ENCODE results near the gene HOOK1.
"Not testable (repeated sequence)": the region's sequence is repeated elsewhere in the genome, so short reads cannot be mapped to it uniquely, and the experiment has no call there.

The HOOK1 gene

GRCh38 chr1:59819566-59820438 is 5.1 kb downstream of the HOOK1 start:
- no peak for DNase-seq (ENCODE audit: low read depth in 2 of 2)

GRCh38 chr1:59827055-59827643 is 12.4 kb downstream of the HOOK1 start:
- DNase-seq (ENCODE audit: low read depth in 2 of 2): no peak

- DNase-seq (ENCODE audit: low read depth in 2 of 2): no peak
These were observed 13.4 kb downstream of the HOOK1 start for GRCh38 chr1:59828160-59828559.

GRCh38 chr1:59831529-59831928 is 16.8 kb downstream of the HOOK1 start:
- DNase-seq (ENCODE audit: low read depth in 2 of 2): no peak

- DNase-seq (ENCODE audit: low read depth in 2 of 2): no peak
These were observed 18.3 kb downstream of the HOOK1 start for GRCh38 chr1:59833022-59833421.

GRCh38 chr1:59833991-59834390 is 19.2 kb downstream of the HOOK1 start:
- no peak for DNase-seq (ENCODE audit: low read depth in 2 of 2)

- DNase-seq (ENCODE audit: low read depth in 2 of 2): not testable (repeated sequence)
These were observed 23.1 kb downstream of the HOOK1 start for GRCh38 chr1:59837857-59838256.

- DNase-seq (ENCODE audit: low read depth in 2 of 2): no peak
These were observed 30.3 kb downstream of the HOOK1 start for GRCh38 chr1:59845091-59845490.

GRCh38 chr1:59846209-59846894 is 31.6 kb downstream of the HOOK1 start:
- no peak for DNase-seq (ENCODE audit: low read depth in 2 of 2)

GRCh38 chr1:59846895-59847282 is 32.1 kb downstream of the HOOK1 start:
- DNase-seq (ENCODE audit: low read depth in 2 of 2): no peak

GRCh38 chr1:59852117-59852516 is 37.4 kb downstream of the HOOK1 start:
- DNase-seq (ENCODE audit: low read depth in 2 of 2): no peak

- DNase-seq (ENCODE audit: low read depth in 2 of 2): not testable (repeated sequence)
These were observed 40.5 kb downstream of the HOOK1 start for GRCh38 chr1:59855297-59855696.

- no peak for DNase-seq (ENCODE audit: low read depth in 2 of 2)
These were observed 42.1 kb downstream of the HOOK1 start for GRCh38 chr1:59856725-59857338.

GRCh38 chr1:59857679-59858354 is 43.1 kb downstream of the HOOK1 start:
- DNase-seq (ENCODE audit: low read depth in 2 of 2): no peak

- no peak for DNase-seq (ENCODE audit: low read depth in 2 of 2)
These were observed 51.7 kb downstream of the HOOK1 start for GRCh38 chr1:59866462-59866861.

- no peak for DNase-seq (ENCODE audit: low read depth in 2 of 2)
These were observed 57.0 kb downstream of the HOOK1 start for GRCh38 chr1:59871746-59872145.

GRCh38 chr1:59877108-59877682 is 62.4 kb downstream of the HOOK1 start:
- DNase-seq (ENCODE audit: low read depth in 2 of 2): no peak

GRCh38 chr1:59878370-59878769 is 63.6 kb downstream of the HOOK1 start:
- DNase-seq (ENCODE audit: low read depth in 2 of 2): no peak

- DNase-seq (ENCODE audit: low read depth in 2 of 2): peak; percentile 29 to 32
These were observed 64.8 kb downstream of the HOOK1 start for GRCh38 chr1:59879574-59879973.

GRCh38 chr1:59879996-59880505 is 65.3 kb downstream of the HOOK1 start:
- DNase-seq (ENCODE audit: low read depth in 2 of 2): no peak

- no peak for DNase-seq (ENCODE audit: low read depth in 2 of 2)
These were observed 66.0 kb downstream of the HOOK1 start for GRCh38 chr1:59880735-59881134.
